Neutrophil (primary cell): ENCODE data around the gene USB1.

Experiments
- H3K27ac ChIP-seq: fragments of 200-600 bp; sonication (generic); 2 replicates; pipeline ENCODE4 v1.5.1; 2016; ENCODE audit warnings: mild to moderate bottlenecking, moderate library complexity
- H3K27me3 ChIP-seq: fragments of 200-600 bp; sonication (generic); 2 replicates; pipeline ENCODE4 v1.6.0; 2016; ENCODE audit warnings: mild to moderate bottlenecking
- H3K36me3 ChIP-seq: fragments of 200-600 bp; sonication (generic); 2 replicates; pipeline ENCODE4 v1.5.1; 2017
- H3K4me1 ChIP-seq, 2 experiments: fragments of 200-600 bp in 1 of 2; sonication (generic) in 1 of 2; 1 replicate in 1 of 2; 2 replicates in 1 of 2; pipeline versions ENCODE4 v1.5.1 to v1.6.1; 2013 to 2016; ENCODE audit warnings: low read depth in 1 of 2, low read length in 1 of 2, mild to moderate bottlenecking in 1 of 2, moderate library complexity in 1 of 2; ENCODE audit not compliant: control insufficient read depth in 1 of 2, insufficient read depth in 1 of 2
- H3K4me3 ChIP-seq, 2 experiments: fragments of 200-600 bp in 1 of 2; sonication (generic) in 1 of 2; 1 replicate in 1 of 2; 2 replicates in 1 of 2; pipeline ENCODE4 v1.5.1; 2013 to 2016; ENCODE audit warnings: low read depth in 1 of 2, low read length in 1 of 2, mild to moderate bottlenecking in 1 of 2, moderate library complexity in 1 of 2
- H3K9me3 ChIP-seq: fragments of 200-600 bp; sonication (generic); 2 replicates; pipeline ENCODE4 v1.5.1; 2016
- TF ChIP-seq, protein P1 (sequence below): fragments of 200-600 bp; sonication (generic); IDR thresholded peaks from 2 replicates; pipeline ENCODE4 v1.5.1; 2016; ENCODE audit warnings: antibody characterized with exemption

Gene USB1

DNA sequence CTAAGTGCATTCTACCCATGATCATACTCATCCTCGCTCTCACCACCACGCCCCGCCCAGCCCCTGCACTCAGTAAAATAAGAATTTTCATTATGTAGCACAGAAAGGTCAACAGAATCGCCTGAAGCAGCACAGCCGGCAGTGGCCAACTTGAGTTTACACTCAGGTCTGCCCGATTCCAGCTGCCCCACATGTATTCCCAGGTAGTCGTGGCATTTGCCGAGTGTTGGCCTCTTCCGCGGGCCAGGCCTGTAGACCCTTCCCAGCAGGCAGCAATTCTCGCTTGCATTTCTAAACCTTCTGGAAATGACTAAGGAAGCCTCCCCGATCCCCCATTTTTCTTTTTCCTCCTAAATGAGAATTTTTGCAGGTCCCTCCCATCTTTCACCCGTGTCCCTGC is 30.9 kb upstream of the USB1 start:
- Histone ChIP-seq H3K27me3 (no peaks in the 10 kb centered on the region), H3K27ac (no peak overlapping the region), H3K4me3 (no peak overlapping the region), H3K36me3 (no peaks in the 10 kb centered on the region), H3K4me1 (no peaks in the 10 kb centered on the region), H3K9me3 (no peaks in the 10 kb centered on the region)
- TF ChIP-seq, protein P1, sequence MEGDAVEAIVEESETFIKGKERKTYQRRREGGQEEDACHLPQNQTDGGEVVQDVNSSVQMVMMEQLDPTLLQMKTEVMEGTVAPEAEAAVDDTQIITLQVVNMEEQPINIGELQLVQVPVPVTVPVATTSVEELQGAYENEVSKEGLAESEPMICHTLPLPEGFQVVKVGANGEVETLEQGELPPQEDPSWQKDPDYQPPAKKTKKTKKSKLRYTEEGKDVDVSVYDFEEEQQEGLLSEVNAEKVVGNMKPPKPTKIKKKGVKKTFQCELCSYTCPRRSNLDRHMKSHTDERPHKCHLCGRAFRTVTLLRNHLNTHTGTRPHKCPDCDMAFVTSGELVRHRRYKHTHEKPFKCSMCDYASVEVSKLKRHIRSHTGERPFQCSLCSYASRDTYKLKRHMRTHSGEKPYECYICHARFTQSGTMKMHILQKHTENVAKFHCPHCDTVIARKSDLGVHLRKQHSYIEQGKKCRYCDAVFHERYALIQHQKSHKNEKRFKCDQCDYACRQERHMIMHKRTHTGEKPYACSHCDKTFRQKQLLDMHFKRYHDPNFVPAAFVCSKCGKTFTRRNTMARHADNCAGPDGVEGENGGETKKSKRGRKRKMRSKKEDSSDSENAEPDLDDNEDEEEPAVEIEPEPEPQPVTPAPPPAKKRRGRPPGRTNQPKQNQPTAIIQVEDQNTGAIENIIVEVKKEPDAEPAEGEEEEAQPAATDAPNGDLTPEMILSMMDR = no peak

- Histone ChIP-seq H3K36me3 (no peaks in the 10 kb centered on the region), H3K9me3 (no peaks in the 10 kb centered on the region), H3K4me1 (no peaks in the 10 kb centered on the region), H3K4me3 (no peak within 1 kb of the TSS), H3K27me3 (no peaks in the 10 kb centered on the region), H3K27ac (no peak within 1 kb of the TSS)
- TF ChIP-seq, protein P1 = no peak
Observed at GRCh38 chr16:57970970-57971369, 30.2 kb upstream of the USB1 start, which contains the start of gene CNGB1. Gene CNGB1, minus strand, starts transcription at chr16:57971128. Its CDS starts 3,842 bp downstream, at chr16:57967286.

- Histone ChIP-seq H3K27ac (no peak overlapping the region), H3K9me3 (no peaks in the 10 kb centered on the region), H3K4me1 (no peaks in the 10 kb centered on the region), H3K36me3 (no peaks in the 10 kb centered on the region), H3K27me3 (no peaks in the 10 kb centered on the region), H3K4me3 (no peak overlapping the region)
- TF ChIP-seq, protein P1 = no peak
Observed at GRCh38 chr16:57971848-57972247, 29.4 kb upstream of the USB1 start.

- Histone ChIP-seq H3K36me3 (no peaks in the 10 kb centered on the region), H3K4me1 (no peaks in the 10 kb centered on the region), H3K4me3 (no peak overlapping the region), H3K27ac (no peak overlapping the region), H3K9me3 (no peaks in the 10 kb centered on the region), H3K27me3 (no peaks in the 10 kb centered on the region)
- TF ChIP-seq, protein P1 = no peak
Observed at GRCh38 chr16:57972306-57972705, 28.9 kb upstream of the USB1 start.

DNA sequence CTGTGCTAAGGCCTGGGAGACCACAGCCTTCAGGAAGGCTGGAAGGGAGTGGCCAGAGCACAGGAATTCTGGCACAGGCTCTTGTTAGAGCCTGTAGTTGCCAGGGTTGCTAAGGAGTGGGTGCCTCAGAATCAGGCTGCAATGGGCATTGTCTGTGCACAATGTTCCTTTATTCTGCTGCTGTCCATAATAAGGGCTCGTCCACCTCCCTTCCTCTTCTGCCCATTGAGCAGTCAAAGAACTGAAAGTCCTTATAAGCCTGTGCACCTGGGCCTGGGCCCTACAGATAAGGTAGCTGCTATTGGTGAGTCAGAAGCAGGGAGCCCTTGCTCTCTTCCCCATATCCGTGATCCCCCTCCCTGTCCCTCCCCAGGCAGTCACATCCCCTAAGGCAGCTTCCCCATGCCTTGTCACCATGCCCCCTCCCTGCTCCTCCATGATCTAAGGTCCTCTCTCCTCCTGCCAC is 24.8 kb upstream of the USB1 start:
- no peaks in the 10 kb centered on the region for H3K36me3 ChIP-seq
- TF ChIP-seq, protein P1 = no peak
- no peaks in the 10 kb centered on the region for H3K9me3 ChIP-seq
- no peaks in the 10 kb centered on the region for H3K4me1 ChIP-seq
- H3K4me3 ChIP-seq = no peak overlapping the region
- H3K27me3 ChIP-seq = no peaks in the 10 kb centered on the region
- no peak overlapping the region for H3K27ac ChIP-seq
